GM12891 (cell line): ENCODE data around the gene SNX15.
"Not testable (repeated sequence)": the region's sequence is repeated elsewhere in the genome, so short reads cannot be mapped to it uniquely, and the experiment has no call there.

ENCODE experiments used
- DNase-seq: peaks from one replicate; pipeline ENCODE4 v3.0.0; 2011; ENCODE audit warnings: low spot score; ENCODE audit not compliant: insufficient read length
- FAIRE-seq: peaks from 2 replicates; lab custom pipeline; 2011; peaks lifted over from hg19 to GRCh38; lab: Jason Lieb, UNC
- PAX5 ChIP-seq: IDR thresholded peaks from 2 replicates; pipeline ENCODE4 v1.6.1; 2011; ENCODE audit warnings: low read length, moderate library complexity, mild to moderate bottlenecking; ENCODE audit not compliant: insufficient read depth, severe bottlenecking
- POLR2A ChIP-seq: IDR thresholded peaks from 2 replicates; pipeline ENCODE4 v1.6.1; 2011; ENCODE audit warnings: low read depth, low read length, control low read depth
- POLR2AphosphoS5 ChIP-seq: IDR thresholded peaks from 2 replicates; pipeline ENCODE4 v1.6.1; 2011; ENCODE audit warnings: low read depth, low read length, control low read depth
- POU2F2 ChIP-seq: IDR thresholded peaks from 2 replicates; pipeline ENCODE4 v1.6.1; 2011; ENCODE audit warnings: low read depth, mild to moderate bottlenecking, control low read depth, low read length, moderate library complexity
- SPI1 ChIP-seq: IDR thresholded peaks from 2 replicates; pipeline ENCODE4 v1.6.1; 2011; ENCODE audit warnings: low read depth, low read length, control low read depth
- TAF1 ChIP-seq: IDR thresholded peaks from 2 replicates; pipeline ENCODE4 v1.6.1; 2011; ENCODE audit warnings: low read depth, low read length, control low read depth

The SNX15 gene

DNA sequence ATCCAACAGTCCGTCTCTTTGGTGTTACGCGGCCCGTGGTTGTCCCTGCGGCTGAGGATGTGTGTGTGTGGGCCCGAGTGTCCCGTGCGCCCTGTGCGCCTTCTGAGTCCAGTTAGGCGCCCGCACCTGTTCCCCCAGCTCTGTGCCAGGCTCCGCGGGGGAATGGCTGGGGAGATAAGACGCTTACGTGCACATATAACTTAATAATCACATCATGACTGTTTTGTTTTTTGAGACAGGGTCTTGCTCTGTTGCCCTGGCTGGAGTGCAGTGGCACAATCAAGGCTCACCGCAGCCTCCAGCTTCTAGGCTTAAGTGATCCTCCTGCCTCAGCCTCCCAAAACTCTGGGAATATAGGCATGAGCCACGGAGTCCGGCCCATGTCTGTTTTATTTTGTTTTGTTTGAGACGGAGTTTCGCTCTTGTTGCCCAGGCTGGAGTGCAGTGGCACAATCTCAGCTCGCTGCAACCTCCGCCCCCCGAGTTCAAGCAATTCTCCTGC is 12.5 kb upstream of the SNX15 start:
- no peak for DNase-seq
- FAIRE-seq = no peak
- TF ChIP-seq SPI1 (no peak), POLR2AphosphoS5 (no peak), TAF1 (no peak), POU2F2 (no peak), POLR2A (no peak), PAX5 (no peak)

DNA sequence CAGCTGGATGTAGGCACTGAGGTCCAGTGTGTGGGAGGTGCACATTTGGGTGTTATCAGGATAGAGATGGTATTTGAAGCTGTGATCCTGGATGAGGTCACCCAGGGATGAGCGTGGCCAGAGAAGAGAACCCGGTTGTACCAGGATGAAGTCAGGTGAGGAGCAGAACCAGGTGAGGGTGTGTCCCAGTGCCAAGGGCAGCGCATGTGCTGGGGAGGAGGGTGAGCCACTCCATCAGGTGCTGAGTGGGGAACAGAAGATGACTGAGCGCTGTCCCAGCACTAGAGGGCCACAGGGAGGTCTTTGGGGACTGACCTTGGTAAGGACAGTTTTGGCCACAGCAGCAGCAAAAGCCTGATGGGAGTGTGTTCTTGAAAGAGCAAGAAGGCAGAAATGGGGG is 10.5 kb upstream of the SNX15 start:
- FAIRE-seq (no peak), DNase-seq (no peak)

DNA sequence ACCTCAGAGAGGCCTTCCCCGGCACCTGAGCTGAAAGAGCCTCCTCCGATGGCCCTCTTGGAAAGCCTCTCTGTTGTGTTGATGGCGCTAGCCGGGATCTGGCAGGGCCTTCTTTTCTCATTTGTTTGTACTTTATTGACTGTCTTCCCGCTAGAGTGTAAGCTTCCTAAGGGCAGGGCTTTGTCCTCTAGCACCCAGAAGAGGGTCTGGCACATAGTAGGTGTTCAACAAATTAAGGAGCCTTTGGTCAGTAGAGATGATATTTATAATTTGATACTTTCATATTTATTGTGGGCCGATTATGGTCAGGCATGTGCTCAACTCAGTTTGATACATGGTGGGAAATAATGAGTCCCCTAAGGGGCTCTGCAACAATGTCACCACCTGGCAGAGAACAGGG is 9.3 kb upstream of the SNX15 start:
- no peak for DNase-seq
- TF ChIP-seq SPI1 = no peak
- no peak for TF ChIP-seq POLR2A
- no peak for FAIRE-seq

More for the DNA sequence above, 10.5 kb upstream of the SNX15 start:
- TF ChIP-seq PAX5 (no peak), POLR2AphosphoS5 (no peak), POU2F2 (no peak), SPI1 (no peak)

DNA sequence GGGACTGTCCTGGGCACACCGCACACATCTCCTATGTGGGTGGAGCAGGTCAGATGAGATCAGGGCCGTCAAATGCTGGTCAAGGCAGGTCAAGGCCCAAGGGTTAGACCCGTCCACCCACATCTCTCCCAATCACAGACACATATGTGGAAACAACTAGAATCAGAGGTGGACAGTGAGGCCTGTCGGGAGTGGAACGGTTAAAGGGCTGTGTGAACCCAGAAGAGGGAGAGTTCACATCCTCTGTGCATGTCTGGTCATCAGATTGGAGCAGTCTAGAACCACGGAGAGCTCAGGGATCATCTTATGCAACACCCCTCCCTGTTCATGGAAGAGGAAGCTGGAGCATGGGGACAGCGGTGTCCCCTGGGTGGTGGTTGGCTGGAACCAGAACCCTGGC is 7.4 kb upstream of the SNX15 start:
- no peak for DNase-seq
- TF ChIP-seq SPI1 (no peak), POLR2AphosphoS5 (no peak), PAX5 (no peak), TAF1 (no peak), POU2F2 (no peak)
- FAIRE-seq = no peak

DNA sequence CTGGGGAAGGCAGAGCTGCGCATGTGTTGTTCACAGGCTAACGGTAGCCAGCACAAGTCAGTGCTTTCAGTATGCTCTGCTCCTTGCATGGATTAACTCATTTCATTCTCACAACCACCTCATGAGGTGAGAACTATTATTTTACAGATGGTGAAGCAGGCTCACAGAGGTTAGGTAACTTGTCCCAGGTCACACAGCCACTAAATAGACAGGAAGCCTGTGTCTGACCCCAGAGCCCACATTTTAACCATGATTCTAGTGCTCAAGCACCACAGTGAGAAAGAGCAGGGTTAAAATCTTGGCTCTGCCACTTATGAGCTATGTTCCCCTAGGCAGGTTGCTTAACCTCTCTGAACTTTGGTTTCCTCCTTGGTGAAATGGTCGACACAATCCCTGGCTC is 6.2 kb upstream of the SNX15 start:
- no peak for DNase-seq
- no peak for TF ChIP-seq SPI1
- no peak for TF ChIP-seq POU2F2
- no peak for TF ChIP-seq TAF1
- TF ChIP-seq PAX5 = no peak
- TF ChIP-seq POLR2AphosphoS5 = no peak
- TF ChIP-seq POLR2A = no peak
- FAIRE-seq = no peak

DNA sequence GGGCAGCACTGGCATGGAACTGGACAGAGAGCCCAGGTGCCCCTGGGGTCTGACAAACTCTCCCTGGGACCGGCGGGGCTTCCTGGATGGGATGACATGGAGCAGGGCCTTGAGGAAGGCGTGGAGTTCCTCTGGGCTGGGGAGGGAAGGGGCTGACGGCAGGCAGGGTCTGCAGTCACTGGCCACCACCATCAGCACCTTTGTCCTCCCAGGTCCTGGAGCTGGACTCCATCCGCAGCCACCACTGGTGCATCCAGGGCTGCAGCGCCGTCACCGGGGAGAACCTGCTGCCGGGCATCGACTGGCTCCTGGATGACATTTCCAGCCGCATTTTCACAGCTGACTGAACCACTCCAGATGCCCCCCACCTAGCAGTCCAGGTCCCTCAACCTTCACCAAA is 5.7 kb upstream of the SNX15 start:
- TF ChIP-seq POU2F2 = no peak
- TF ChIP-seq POLR2A = no peak
- no peak for TF ChIP-seq PAX5
- no peak for TF ChIP-seq POLR2AphosphoS5
- no peak for TF ChIP-seq TAF1
- no peak for TF ChIP-seq SPI1
- FAIRE-seq (no peak), DNase-seq (no peak)

DNA sequence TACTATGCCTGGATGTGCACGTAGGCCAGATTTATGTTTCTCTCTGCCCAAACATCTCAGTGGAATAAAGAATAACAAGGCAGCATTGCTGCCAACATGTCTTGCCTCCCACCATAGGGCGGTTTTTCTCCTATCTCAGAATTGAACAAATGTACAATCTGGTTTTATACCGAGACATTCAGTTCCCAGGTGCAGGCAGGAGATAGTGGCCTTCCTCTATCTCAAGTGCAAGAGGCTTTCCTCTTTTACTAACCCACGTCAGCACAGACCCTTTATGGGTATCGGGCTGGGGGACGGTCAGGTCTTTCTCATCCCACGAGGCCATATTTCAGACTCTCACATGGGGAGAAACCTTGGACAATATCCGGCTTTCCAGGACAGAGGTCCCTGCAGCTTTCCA is 3.7 kb upstream of the SNX15 start:
- DNase-seq, FAIRE-seq: not testable (repeated sequence)

DNA sequence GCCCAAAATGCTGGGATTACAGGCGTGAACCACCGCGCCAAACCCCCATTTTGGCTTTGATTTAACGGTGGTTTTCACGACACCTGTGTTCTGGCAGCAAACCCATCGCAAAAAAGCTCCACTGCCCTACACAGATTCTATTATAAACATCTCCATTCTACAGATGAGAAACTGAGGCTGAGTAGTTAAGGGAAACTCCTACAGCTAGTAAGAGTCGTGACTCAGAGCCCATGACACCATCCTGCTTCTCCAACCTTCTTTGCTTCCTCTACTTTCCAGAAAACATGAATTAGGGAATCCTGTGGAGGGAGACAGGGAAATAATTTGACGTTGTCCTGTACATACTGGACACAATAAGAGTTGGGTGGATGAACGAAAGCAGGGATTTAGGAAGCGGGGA is 429 bp upstream of the SNX15 start:
- no peak for DNase-seq
- FAIRE-seq = no peak
- TF ChIP-seq POLR2A = no peak
- no peak for TF ChIP-seq TAF1
- no peak for TF ChIP-seq POLR2AphosphoS5
- TF ChIP-seq PAX5 = no peak
- no peak for TF ChIP-seq POU2F2
- TF ChIP-seq SPI1 = no peak

DNA sequence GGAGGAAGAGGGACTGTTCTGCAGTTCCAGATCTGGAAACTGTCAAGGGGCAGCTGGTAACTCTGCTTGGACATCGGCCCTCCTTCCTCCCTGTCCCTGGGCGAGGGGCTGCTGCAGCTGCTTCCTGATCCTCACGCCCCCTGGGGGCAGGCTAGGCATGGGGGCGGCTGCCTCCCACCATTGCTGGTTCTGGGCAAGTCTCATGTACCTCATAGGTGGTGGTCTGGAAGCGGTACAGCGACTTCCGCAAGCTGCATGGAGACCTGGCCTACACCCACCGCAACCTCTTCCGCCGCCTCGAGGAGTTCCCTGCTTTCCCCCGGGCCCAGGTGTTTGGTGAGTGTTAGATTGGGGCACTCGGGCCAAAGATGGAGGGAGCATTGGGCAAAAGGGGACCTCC is 5.0 kb downstream of the SNX15 start:
- DNase-seq (no peak), FAIRE-seq (no peak)
- TF ChIP-seq POLR2AphosphoS5 = no peak
- no peak for TF ChIP-seq POU2F2
- no peak for TF ChIP-seq PAX5
- TF ChIP-seq TAF1 = no peak
- TF ChIP-seq POLR2A = no peak
- TF ChIP-seq SPI1 = no peak

DNA sequence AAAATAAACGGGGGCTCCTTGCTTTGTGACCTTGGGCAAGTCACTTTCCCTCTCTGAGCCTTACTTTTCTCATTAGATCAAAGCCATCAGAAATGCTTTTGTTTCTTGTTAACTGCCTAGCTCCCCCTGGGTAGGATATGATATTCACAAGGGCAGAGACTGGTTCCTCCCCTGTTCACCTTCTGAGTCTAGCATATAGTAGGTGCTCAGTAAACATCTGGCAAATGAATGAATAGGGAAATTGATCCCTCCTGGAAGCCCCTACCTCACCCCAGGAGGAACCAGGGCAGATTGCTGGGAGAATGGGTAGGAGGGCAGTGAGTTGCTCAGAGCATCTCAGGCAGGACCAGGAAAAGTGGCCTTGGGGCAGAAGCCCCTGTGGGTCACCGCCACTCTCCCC is 7.2 kb downstream of the SNX15 start:
- DNase-seq = no peak
- TF ChIP-seq POU2F2 (no peak), POLR2A (no peak), POLR2AphosphoS5 (no peak), SPI1 (no peak), TAF1 (no peak), PAX5 (no peak)
- FAIRE-seq = no peak

DNA sequence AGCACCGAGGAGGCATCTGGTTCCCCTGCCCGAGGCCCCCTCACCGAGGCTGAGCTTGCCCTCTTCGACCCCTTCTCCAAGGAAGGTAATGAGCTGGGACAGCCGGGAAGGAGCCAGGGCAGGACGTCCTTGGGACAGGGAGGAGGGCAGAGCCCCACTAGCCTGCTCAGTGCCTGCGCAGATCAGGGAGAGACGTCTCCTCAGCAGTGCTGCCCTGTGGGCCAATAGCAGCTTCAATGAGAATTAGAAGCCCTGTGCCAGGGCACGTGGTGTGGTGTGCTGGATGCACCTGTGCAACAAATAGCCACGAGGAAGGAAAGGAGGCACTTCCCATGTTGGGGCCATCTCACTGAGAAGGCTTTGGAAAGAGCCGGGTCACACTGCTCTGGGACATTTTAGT is 8.3 kb downstream of the SNX15 start:
- FAIRE-seq (no peak), DNase-seq (no peak)
- TF ChIP-seq PAX5 (no peak), SPI1 (no peak), TAF1 (no peak), POLR2A (no peak), POU2F2 (no peak), POLR2AphosphoS5 (no peak)
